SK-N-SH treated with all-trans-retinoic acid at 6 μM for 48 hours (cell line): ENCODE data around the gene DNM1L.

Source experiments
- ATAC-seq: fragments of 200-7000 bp; cut with Tn5 transposase; 3 replicates; pipeline ENCODE4 v1.9.1; 2020; ENCODE audit warnings: mild to moderate bottlenecking, moderate library complexity
- ARNTL ChIP-seq: fragments of 450-650 bp; formaldehyde crosslinking; IDR thresholded peaks from 2 replicates; pipeline ENCODE4 v1.5.0; 2020; ENCODE audit warnings: low read depth, mild to moderate bottlenecking, moderate library complexity, borderline replicate concordance
- BACH2 ChIP-seq: fragments of 250-450 bp; sonication (Bioruptor Pico); IDR thresholded peaks from 2 replicates; pipeline ENCODE4 v1.9.0; 2021; ENCODE audit warnings: mild to moderate bottlenecking, borderline replicate concordance
- CSDC2 ChIP-seq: fragments of 250-450 bp; sonication (Bioruptor Pico); IDR thresholded peaks from 2 replicates; pipeline ENCODE4 v1.5.0; 2020; ENCODE audit warnings: mild to moderate bottlenecking, moderate library complexity
- ESRRG ChIP-seq: fragments of 250-450 bp; sonication (Bioruptor Pico); IDR thresholded peaks from 2 replicates; pipeline ENCODE4 v1.6.1; 2021; ENCODE audit warnings: mild to moderate bottlenecking
- GLIS3 ChIP-seq: fragments of 250-450 bp; sonication (Bioruptor Pico); IDR thresholded peaks from 2 replicates; pipeline ENCODE4 v1.5.0; 2020; ENCODE audit warnings: mild to moderate bottlenecking, moderate library complexity
- OSR1 ChIP-seq: fragments of 250-450 bp; sonication (Bioruptor Pico); IDR thresholded peaks from 2 replicates; pipeline ENCODE4 v1.8.0; 2022; ENCODE audit warnings: moderate library complexity, mild to moderate bottlenecking, inconsistent platforms
- PPARA ChIP-seq: fragments of 250-450 bp; sonication (Bioruptor Pico); IDR thresholded peaks from 2 replicates; pipeline ENCODE4 v1.5.0; 2020; ENCODE audit warnings: mild to moderate bottlenecking, borderline replicate concordance
- RARB ChIP-seq: fragments of 250-450 bp; sonication (Bioruptor Pico); IDR thresholded peaks from 2 replicates; pipeline ENCODE4 v1.8.0; 2021; ENCODE audit warnings: mild to moderate bottlenecking, moderate library complexity
- SNAI2 ChIP-seq: fragments of 250-450 bp; sonication (Bioruptor Pico); IDR thresholded peaks from 2 replicates; pipeline ENCODE4 v1.5.0; 2020; ENCODE audit warnings: mild to moderate bottlenecking, moderate library complexity
- TOX ChIP-seq: fragments of 250-450 bp; sonication (Bioruptor Pico); IDR thresholded peaks from 2 replicates; pipeline ENCODE4 v1.8.0; 2021; ENCODE audit warnings: mild to moderate bottlenecking, moderate library complexity, borderline replicate concordance
- ZC3H10 ChIP-seq: fragments of 250-450 bp; sonication (Bioruptor Pico); IDR thresholded peaks from 2 replicates; pipeline ENCODE4 v1.5.1; 2021; ENCODE audit warnings: mild to moderate bottlenecking, moderate library complexity
- ZFP3 ChIP-seq: fragments of 250-450 bp; sonication (Bioruptor Pico); IDR thresholded peaks from 2 replicates; pipeline ENCODE4 v1.5.0; 2020; ENCODE audit warnings: mild to moderate bottlenecking, moderate library complexity
- ZFP30 ChIP-seq: fragments of 450-650 bp; formaldehyde crosslinking; IDR thresholded peaks from 2 replicates; pipeline ENCODE4 v1.5.0; 2022; ENCODE audit warnings: mild to moderate bottlenecking, moderate library complexity
- ZNF565 ChIP-seq: fragments of 450-650 bp; formaldehyde crosslinking; conservative IDR thresholded peaks from 2 replicates; pipeline ENCODE4 v1.5.0; 2020; ENCODE audit warnings: low read depth, mild to moderate bottlenecking, moderate library complexity
- ZNF70 ChIP-seq: fragments of 450-650 bp; formaldehyde crosslinking; IDR thresholded peaks from 2 replicates; pipeline ENCODE4 v1.5.0; 2020; ENCODE audit warnings: mild to moderate bottlenecking, moderate library complexity
- ZNF8 ChIP-seq: fragments of 450-650 bp; formaldehyde crosslinking; IDR thresholded peaks from 2 replicates; pipeline ENCODE4 v1.5.0; 2020; ENCODE audit warnings: mild to moderate bottlenecking, moderate library complexity
- TF ChIP-seq, protein P1 (sequence below): fragments of 250-450 bp; sonication (Bioruptor Pico); IDR thresholded peaks from 2 replicates; pipeline ENCODE4 v1.5.0; 2020; ENCODE audit warnings: mild to moderate bottlenecking, moderate library complexity

Gene DNM1L

DNA sequence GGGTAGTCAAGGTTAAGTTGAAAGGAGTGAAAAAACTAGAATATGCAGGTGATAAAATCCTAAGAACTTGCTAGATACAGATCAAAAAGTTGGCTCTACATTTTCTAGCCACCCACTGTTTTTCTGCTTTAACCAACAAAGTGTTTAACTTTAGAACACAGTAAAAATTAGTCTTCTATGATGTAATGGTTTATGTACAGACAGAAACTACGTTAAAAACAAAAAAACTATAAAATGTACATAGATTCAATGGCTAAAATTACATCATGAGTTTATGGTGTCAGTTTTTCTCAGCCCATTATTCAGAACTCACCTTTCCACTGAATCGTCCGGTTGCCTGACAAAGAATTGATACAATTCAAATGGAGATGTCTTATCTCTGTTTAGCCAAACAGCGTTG is 74.5 kb downstream of the DNM1L start:
- no peak for TF ChIP-seq ESRRG
- TF ChIP-seq ZNF565 (CRISPR knock-in tag) = no peak

DNA sequence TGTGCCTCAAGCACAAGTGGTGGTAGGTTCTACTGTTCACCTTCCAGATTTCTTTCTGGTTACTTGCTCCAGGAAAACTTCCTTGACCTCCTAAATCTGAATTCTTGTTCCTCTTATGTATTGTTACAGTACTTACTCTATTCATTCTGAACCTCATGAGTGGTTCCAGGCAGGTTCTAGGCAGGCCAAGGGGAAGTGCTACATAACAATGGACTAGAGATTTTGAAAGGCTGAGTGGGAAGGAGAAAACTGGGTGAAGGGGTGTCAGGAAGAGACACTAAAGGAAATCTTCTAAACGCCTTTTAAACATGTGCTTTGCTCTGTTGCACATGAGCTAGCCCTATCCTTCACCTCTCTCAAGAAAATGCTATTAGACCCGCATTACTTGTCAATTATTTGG is 75.0 kb downstream of the DNM1L start:
- ATAC-seq = no peak
- TF ChIP-seq ZNF70 (CRISPR knock-in tag) (no peak), GLIS3 (CRISPR knock-in tag) (no peak)
- TF ChIP-seq, all 23 proteins: peak for 0

More for the DNA sequence above, 74.5 kb downstream of the DNM1L start:
- no peak for ATAC-seq

DNA sequence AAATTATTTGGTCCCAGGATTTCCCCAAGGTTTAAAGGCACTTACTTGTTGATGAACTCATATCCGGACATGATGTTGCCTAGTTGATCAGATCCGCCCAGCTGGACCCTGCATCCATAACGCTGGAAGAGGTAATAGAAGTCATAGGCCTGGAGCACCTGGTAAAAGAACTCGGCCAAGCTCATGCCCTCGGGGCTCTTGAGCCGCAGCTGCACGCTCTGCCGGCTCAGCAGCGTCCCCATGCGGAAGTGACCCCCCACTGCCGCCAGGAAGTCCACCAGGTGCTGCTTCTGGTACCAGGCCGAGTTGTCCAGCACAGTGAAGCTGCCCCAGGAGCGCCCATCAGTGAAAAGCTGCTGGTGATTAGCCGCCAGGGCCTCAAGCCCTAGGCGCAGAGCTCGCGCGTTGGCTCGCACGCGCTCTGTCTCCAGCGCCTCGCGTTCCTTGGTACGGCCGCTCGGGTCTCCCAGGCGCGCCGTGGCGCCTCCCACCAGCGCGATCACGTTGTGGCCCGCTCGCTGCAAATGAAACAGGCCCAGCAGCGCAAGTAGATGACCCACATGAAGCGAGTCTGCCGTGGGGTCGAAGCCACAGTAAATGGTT is 76.1 kb downstream of the DNM1L start:
- 0 out of 2 replicates have a peak, but pooled peaks have one; percentile 57 for TF ChIP-seq ZFP3 (CRISPR knock-in tag)
- 0 out of 2 replicates have a peak, but pooled peaks have one; percentile 34 for TF ChIP-seq SNAI2 (CRISPR knock-in tag)
- no peak for TF ChIP-seq TOX (CRISPR knock-in tag)
- TF ChIP-seq OSR1 = no peak
- ATAC-seq = peak; percentile 73

GRCh38 chr12:32755654-32756475 is 76.8 kb downstream of the DNM1L start, which contains the start of gene YARS2:
YARS2 (minus strand) TSS chr12:32755897; CDS start chr12:32755874, 23 bp downstream.
- TF ChIP-seq GLIS3 (CRISPR knock-in tag) = no peak
- no peak for TF ChIP-seq ARNTL (CRISPR knock-in tag)
- no peak for TF ChIP-seq ZC3H10
- 0 out of 2 replicates have a peak, but pooled peaks have one; percentile 17 for TF ChIP-seq ZNF565 (CRISPR knock-in tag)
- ATAC-seq = peak; percentile 98

DNA sequence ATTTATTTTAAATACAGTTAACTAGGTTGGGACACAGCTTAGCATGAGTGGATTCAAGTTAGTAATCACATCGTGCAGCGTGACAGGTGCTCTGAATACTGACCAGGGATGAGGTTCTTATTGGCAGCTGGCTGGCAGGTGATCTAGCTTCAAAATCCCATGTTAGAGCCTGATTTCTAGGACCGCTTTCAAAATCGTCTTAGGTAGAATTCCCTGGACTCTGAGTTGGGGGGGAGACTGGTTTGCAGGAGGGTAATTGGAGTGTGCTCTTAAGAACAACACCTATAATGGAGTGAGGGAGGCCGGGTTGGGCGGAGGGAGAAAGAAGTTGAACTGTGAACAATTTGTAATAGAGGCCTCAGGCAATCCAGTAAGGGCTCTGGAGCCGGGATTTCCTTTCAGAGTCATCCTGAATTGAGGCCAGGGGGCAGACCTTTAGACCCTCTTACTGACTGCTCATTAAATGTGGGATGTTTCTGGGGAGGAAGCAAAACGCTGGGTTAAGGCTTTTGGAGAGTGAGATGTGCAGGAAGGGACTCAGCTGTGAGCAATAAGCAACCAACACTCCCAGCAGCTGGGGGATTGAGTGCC is 77.5 kb downstream of the DNM1L start:
- TF ChIP-seq ESRRG = no peak
- TF ChIP-seq ZC3H10 = no peak
- no peak for TF ChIP-seq SNAI2 (CRISPR knock-in tag)
- no peak for TF ChIP-seq CSDC2
- TF ChIP-seq PPARA (CRISPR knock-in tag) = no peak
- no peak for TF ChIP-seq TOX (CRISPR knock-in tag)
- no peak for TF ChIP-seq BACH2
- no peak for TF ChIP-seq OSR1
- TF ChIP-seq ZNF70 (CRISPR knock-in tag) = no peak
- no peak for ATAC-seq

GRCh38 chr12:32757157-32757556 is 78.1 kb downstream of the DNM1L start:
- no peak for ATAC-seq
- TF ChIP-seq ZNF70 (CRISPR knock-in tag) = no peak
- no peak for TF ChIP-seq ZNF8
- no peak for TF ChIP-seq ESRRG
- no peak for TF ChIP-seq BACH2
- TF ChIP-seq, protein P1, sequence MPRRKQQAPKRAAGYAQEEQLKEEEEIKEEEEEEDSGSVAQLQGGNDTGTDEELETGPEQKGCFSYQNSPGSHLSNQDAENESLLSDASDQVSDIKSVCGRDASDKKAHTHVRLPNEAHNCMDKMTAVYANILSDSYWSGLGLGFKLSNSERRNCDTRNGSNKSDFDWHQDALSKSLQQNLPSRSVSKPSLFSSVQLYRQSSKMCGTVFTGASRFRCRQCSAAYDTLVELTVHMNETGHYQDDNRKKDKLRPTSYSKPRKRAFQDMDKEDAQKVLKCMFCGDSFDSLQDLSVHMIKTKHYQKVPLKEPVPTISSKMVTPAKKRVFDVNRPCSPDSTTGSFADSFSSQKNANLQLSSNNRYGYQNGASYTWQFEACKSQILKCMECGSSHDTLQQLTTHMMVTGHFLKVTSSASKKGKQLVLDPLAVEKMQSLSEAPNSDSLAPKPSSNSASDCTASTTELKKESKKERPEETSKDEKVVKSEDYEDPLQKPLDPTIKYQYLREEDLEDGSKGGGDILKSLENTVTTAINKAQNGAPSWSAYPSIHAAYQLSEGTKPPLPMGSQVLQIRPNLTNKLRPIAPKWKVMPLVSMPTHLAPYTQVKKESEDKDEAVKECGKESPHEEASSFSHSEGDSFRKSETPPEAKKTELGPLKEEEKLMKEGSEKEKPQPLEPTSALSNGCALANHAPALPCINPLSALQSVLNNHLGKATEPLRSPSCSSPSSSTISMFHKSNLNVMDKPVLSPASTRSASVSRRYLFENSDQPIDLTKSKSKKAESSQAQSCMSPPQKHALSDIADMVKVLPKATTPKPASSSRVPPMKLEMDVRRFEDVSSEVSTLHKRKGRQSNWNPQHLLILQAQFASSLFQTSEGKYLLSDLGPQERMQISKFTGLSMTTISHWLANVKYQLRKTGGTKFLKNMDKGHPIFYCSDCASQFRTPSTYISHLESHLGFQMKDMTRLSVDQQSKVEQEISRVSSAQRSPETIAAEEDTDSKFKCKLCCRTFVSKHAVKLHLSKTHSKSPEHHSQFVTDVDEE (CRISPR knock-in tag) = no peak
- TF ChIP-seq OSR1 = no peak
- no peak for TF ChIP-seq ZC3H10
- no peak for TF ChIP-seq RARB (CRISPR knock-in tag)

DNA sequence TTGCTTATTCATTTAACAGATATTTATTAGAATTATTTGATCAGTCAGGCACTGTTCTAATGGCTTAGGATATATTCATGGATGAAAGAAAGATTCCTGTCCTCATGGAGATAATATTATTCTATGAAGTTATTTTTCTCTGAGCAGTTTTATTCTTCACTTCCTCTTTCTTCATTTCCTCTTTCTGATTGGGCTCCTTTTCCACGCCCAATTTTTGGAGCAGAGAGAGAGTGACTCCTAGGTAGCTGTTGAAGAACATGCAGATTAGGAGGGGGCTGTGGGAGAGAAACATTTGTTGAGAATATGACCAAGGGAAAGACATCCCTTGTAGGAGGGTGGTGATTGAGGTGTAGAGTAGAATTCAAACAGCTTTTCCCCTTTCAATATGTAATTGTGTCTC is 82.6 kb downstream of the DNM1L start:
- ATAC-seq = no peak
- TF ChIP-seq ZFP30 (CRISPR knock-in tag) (no peak), ZNF565 (CRISPR knock-in tag) (no peak), GLIS3 (CRISPR knock-in tag) (no peak), CSDC2 (no peak), TOX (CRISPR knock-in tag) (no peak)
- TF ChIP-seq, protein P1 (CRISPR knock-in tag) = no peak
- TF ChIP-seq, all 23 proteins: peak for 0
